Measurements from ENCODE around the gene FANCC.

GRCh38 chr9:95107001-95107749 lies 210.3 kb downstream of the FANCC start:
- no peak for TF ChIP-seq CTCF (IDR thresholded peaks at IDR 0.05; ENCODE audit: borderline replicate concordance, extremely low read depth, low read length, poor library complexity, severe bottlenecking)
- TF ChIP-seq EZH2 (IDR thresholded peaks at IDR 0.05; ENCODE audit: borderline replicate concordance, low read depth, low read length, severe bottlenecking) = no peak

Measured in DND-41 (cell line).